ENCODE data around the gene MPIG6B.
A peak's percentile ranks its signal among the peaks of the same experiment; 100 is the strongest.
"Not testable (repeated sequence)": the region's sequence is repeated elsewhere in the genome, so short reads cannot be mapped to it uniquely, and the experiment has no call there.

Gene MPIG6B

DNA sequence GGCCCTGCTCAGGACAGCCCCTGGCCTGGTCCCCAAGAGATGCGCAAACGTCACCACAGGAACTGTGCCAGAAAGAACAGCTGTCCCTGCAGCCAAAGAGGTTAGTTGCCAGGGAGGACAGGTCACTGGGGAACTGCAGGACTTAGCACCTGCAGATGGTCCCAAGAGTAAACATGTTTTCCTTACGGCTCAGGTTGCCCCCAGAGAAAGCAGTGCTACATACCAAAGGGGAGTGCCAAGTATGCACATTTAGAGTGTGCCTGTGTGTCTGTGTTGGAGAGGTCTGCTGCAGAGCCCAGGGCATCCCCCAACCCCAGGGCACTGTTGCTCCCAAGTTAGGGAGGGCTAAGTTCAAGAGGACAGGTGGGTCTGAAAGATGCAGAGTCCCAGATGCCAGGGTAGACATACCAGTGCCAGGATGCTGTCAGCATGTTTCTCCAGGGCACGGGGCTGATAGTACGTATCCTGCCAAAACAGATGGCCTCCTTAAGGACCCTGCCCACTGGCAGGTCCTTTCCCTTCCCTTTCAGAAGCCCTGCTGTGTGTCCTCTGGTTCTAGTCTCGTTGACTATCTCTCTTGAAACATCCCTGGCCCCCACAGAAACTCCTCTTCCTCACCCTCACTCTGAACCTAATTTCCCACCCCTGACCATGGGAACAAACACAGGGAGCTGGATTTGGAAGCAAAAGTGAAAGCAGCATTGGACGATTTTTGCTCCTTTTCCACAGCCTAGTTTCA, 21.3 kb upstream of the MPIG6B start:
- DNase-seq: no peak

DNA sequence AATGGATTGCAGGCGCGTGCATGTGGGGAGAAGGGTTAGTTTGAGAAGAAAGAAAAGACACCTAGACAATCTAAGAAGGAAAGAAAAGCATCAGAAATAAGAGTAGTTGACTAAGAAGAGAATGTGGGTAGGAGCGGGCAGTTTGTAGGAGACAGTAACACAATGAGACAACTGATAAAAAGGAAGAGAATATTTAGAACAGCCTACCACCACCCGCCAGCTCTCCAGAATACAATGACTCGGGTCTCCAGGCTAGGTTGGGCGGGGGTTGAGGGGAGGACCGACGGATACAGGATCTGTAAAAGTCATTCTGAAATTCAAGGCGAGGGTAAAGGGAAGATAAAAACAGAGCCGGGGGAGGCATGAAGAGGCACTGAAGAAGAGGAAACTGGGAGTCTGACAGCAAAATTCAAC, 20.8 kb upstream of the MPIG6B start:
- DNase-seq: no peak

DNA sequence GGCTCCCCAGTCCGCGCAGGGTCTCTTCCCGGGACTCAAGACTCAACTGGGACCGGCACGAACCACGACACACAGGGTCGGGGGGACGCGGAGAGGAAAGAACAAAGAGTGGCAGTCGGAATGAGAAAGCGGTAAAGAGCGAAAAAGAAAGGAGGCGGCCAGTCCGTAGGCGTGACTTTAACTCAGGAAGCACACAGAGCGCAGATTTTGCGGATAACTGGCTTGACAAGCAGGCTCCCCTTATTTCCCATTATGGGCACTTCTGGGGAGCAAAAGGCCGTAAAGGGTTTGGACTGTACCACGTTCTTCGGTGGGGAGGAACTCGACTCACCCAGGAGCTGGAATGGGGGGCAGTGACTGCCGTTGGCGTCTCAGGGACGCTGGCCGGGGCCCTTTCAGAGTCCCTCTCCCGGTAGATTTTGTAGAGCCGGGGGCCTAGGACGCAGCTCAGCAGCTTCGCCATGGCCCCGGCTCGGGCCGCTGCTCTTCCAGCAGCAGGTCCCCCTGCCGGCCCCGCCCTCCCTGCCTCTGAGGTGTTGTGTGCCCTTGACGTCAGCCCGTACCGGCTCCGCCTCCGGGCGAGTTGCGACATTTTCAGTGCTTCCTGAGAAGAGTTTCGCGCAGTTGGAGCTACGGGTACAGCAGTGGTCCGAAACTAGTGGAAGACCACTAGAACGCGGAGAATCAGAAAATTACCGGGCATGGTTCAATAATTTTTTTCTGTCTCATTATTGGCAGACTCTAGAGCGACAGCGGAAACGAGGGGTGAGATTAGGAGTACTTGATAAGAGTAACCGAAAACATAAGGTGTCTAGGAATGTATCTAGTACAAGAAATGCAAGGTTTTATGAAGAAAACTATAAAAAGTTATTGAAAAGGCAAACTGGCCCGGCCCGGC, 20.1 kb upstream of the MPIG6B start, which contains the start of gene ABHD16A:
Gene ABHD16A, minus strand, starts transcription at position 506 of the 898 bp plus-strand sequence. Its CDS starts 43 bp downstream, at position 463.
- DNase-seq: peak; percentile 87

DNA sequence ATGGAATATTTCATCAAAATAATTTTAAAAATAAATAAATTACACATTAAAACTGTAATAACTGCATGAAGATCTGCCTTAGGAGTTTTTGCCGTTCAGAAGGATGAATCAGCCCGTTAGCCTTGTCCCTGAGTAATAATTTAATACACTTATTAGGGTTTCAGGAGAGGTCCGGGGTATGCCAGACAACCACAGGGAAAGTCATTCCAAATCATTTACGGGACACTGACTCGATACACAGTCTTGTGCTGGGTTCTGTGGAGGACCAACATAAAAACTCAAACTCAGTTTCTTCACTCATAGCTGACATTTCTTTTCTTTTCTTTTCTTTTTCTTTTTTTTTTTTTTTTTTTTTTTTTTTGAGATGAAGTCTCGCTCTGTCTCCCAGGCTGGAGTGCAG, 17.2 kb upstream of the MPIG6B start:
- DNase-seq: no peak

DNA sequence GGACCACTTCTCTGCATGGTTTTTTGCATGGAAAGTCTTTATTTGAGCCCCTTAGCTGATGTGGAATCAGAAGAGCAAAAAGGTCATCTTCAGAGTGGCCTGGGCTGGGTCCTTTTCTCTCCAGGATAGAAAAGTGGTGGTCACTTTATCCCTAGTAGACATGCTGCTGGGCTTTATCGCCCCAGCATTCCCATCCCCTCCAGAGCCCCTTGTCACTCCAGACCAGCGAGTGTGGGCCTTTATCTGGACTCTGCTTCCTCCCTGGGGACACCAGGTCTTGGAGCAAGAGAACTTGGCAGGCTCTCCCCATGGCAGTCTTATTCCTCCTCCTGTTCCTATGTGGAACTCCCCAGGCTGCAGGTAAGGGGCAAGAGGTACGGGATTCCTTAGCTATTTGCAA, 16.6 kb upstream of the MPIG6B start, which contains the start of gene LY6G6F:
Gene LY6G6F, plus strand, starts transcription at position 268 of the 400 bp plus-strand sequence. Its CDS starts 41 bp downstream, at position 309.
- DNase-seq: no peak

DNA sequence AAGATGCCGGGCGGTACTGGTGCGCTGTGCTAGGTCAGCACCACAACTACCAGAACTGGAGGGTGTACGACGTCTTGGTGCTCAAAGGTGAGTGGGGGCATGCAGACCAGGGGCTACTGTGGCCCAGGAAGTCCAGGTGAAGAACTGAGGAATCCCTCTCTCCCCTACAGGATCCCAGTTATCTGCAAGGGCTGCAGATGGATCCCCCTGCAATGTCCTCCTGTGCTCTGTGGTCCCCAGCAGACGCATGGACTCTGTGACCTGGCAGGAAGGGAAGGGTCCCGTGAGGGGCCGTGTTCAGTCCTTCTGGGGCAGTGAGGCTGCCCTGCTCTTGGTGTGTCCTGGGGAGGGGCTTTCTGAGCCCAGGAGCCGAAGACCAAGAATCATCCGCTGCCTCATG, 15.5 kb upstream of the MPIG6B start:
- DNase-seq: no peak

DNA sequence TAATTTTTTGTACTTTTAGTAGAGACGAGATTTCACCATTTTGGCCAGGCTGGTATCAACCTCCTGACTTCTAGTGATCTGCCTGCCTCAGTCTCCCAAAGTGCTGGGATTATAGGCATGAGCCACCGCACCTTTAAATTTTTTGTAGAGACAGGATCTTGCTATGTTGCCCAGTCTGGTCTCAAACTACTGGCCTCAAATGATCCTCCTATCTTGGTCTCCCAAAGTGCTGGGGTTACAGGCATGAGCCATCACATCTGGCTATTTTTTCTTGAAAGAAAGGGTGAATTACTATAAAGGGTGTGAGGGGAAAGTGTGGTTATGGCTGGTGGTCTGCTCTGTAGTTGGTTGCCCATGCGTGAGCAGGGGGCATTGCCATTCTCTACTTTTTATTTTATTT, 14.9 kb upstream of the MPIG6B start:
- no peak for DNase-seq

DNA sequence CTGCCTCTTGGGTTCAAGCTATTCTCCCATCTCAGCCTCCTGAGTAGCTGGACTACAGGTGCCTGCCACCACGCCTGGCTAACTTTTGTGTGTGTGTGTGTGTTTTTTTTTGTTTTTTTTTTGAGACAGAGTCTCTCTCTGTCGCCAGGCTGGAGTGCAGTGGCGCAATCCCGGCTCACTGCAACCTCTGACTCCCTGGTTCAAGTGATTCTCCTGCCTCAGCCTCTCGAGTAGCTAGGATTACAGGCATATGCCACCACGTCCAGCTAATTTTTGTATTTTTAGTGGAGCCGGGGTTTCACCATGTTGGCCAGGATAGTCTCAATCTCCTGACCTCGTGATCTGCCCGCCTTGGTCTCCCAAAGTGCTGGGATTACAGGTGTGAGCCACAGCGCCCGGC, 14.0 kb upstream of the MPIG6B start:
- not testable (repeated sequence) for DNase-seq

DNA sequence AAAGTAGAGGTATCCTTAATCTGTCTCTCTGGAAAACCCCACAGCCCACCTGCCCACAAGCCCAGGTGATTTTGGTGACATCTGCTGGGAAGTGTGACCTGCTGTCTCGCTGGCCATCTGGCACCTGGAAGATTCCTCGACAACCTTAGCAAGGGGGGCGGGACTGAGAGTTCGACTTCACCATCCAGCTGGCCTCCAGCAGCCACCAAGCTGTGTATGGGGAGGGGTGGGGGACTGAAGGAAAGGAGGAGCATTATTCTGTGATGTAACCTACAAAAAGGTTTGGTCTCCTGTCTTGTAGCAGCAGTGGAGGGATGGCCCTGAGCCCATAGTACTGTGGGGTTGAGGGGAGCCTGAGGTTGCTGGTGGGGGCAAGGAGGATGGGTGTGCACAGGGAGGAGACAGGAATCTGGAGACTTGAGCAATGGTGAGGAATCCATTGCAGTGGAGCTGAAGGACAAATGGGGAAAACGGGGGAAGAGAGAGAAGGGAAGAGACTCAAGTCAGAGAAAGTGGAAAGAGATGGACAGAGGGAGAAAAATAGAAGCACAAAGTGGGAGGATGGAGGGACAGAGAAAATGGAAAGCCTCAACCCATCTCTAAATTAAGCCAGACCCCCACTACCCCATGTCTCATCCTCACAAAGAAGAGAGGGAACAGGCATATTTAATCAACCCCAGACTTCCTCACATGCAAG, 12.5 kb upstream of the MPIG6B start:
- no peak for DNase-seq

DNA sequence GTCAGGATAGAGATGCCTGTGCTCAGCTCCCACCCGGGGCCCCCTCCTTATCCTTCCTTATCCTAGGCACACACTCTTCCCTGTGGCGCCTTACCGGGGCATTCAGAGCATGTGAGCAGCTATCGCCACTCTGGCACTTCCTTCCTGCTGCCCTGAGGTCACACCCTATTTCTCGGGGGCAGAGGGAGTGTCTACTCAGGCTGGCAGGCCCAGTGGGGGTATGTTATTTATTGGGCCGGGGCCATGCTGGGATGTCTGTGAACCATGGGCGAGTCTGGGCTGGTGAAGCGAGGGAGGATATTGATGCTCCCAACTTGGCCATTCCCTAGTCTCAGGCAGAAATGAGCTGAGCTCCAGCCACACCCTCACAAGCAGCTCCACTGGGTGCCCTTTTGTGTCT, 11.9 kb upstream of the MPIG6B start:
- DNase-seq: no peak

DNA sequence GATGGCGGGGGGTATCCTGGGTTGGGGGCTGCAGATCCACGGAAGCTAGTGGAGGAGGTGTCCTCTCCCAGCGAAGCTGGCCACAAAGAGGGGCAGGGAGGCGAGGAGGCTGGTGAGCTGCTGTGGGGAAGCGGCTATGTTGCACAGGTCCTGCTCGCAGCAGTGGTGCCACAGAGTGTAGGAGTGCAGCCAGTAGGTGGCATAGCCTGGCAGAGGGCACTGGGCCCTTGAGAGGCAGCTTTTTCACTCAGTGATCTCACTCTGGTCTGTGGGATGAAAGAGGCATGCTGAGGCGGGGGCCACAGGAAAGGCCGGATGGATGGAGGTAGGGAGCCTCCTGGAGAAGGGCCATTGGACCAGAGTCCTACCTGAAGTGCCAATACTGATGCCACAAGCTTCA, 10.9 kb upstream of the MPIG6B start:
- DNase-seq: no peak

DNA sequence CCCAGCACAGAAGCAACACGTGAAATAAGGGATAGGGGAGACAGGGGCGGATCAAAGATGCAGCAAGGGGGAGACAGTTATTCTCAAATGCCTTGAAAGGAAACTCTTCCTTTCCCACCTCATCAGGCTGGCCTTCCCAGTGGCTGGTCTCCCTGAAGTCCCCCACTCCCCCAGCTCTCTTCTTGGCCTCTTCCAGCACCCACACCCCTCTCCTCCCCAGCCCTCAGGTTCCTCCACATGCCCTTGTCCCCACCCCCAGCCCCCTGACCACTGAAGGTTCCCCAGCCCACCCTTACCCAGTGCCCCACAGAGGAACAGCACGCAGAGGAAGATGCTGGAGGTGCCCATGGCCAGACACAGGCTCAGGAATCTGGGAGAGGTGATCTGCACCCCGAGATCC, 9.7 kb upstream of the MPIG6B start:
- no peak for DNase-seq

DNA sequence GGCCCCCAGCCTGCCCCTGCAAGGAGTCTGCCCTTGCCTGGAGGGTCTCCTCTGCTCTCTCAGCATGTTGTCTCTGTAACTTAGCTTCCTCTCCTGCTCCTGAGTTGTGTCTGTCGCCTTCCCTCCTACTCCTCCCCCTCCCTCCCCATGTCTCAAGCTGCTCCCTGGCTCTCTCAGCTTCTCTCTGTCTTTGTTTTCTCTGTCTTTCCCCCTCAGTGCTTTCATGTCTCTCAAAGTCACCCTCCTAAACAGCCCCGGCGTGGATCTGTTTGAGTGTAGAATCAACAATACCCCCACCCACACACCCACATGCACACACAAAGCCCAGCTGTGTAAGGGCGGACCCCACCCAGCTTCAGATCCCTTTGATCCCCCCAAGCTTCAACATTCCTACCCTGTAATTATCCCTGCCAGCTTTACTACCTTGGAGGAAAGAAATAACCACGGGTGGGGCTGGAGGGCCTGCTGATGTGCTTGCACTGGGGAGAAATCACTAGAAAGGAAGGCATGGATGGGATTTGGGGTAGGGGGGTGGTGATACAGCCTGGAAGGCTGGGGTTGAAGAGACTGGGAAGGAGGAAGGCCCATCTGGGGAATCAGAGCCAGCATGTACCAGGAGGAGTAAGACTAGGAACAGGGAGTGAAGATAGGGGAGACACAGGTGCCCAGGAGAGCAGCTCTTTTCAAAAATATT, 9.0 kb upstream of the MPIG6B start:
- no peak for DNase-seq

DNA sequence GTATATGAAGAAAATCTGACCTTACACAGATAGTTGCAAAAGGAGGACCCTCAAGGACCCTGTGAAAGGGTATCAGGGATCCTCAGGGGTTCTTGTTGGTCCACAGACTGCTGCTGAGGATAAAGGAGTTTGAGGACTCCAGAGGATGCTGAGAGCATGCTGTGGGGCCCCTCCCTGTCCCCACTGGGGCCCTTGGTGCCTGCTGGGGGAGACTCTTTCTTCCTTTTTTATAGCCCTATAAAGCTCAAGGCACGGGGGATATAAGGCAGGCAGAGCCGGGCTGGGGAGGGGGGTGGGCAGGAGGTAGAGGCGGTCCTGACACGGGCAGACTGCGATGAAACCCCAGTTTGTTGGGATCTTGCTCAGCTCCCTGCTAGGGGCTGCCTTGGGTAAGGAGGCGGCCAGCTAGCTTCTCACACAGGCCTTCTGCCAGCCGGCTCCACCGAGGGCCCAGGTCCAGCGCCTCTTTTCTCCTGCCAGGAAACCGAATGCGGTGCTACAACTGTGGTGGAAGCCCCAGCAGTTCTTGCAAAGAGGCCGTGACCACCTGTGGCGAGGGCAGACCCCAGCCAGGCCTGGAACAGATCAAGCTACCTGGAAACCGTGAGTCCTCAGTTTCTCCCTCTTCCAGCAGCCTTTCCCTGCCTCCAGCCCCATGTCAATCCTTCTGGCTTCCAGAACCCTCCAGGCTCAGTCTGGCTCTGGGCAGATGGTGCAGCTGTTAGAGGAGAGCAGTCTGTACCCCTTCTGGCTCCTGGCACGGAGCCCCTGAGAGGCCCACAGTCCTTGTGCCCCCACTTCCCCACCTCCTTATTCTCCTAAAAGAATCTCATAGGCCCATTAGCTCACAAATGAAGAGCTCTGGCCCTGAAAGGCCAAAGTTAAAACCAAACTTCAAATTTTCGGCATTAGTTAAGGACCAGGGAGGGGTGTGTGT, 7.9 kb upstream of the MPIG6B start, which contains the start of gene LY6G6D:
Gene LY6G6D, plus strand, starts transcription at position 327 of the 937 bp plus-strand sequence. Its CDS starts 8 bp downstream, at position 335.
- DNase-seq: no peak

DNA sequence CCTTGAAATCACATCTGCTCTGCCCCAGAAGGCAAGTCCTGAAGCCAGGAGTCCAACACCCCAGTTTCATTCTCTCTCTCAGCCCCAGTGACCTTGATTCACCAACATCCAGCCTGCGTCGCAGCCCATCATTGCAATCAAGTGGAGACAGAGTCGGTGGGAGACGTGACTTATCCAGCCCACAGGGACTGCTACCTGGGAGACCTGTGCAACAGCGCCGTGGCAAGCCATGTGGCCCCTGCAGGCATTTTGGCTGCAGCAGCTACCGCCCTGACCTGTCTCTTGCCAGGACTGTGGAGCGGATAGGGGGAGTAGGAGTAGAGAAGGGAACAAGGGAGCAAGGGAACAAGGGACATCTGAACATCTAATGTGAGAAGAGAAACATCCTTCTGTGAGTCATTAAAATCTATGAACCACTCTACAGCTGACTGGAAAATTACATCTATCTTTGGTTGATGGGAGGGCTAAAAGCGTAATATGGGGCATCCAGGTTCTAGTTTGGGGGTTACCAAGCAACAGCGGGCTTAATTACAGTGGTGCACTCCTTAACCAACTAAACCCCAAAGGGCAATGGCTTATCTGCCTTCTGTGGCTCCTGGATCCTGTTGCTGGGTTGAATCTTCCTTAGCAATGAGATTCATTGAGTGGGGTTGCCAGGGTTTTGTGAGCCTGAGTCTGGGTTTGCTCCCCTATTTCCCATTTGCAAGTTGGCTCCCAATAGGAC, 5.5 kb upstream of the MPIG6B start:
- DNase-seq: no peak

DNA sequence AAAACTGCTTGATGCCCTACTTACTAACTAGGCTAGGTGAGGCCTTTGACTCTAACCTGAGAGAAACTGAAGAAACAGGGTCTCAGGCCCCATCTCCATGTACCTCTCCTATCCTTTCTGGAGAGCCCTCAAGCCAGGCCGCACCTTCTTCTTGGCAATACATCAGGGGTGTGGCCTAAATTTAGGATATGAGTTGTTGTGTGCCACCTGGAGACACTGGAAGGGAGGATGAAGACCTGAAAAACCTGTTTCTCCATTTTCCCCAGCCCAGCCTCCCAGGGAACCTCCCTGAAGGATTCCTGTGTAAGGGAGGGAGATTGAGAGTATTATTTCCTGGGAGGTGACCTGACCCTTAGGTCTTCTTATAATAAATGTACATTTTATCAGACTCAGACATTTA, 4.9 kb upstream of the MPIG6B start:
- DNase-seq: no peak

DNA sequence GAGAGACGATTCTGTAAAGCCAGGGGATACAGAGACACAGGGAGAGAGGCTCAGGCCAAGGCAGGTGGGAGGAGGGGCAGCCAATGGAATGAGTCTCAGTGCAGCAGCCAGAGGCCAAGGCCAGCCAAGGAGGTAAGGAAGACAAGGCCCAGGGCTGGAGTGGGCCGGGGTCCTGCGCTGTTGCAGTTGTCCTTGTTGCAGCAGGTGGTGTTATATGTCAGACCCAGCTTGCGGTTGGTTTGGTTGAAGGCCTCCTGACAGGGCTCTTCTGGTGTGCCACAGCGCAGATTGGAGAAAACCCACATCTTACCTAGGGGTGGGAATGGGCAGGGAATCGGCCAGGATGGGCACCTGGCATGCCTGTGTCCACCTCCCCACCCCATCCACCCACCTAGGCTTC, 4.2 kb upstream of the MPIG6B start:
- DNase-seq: no peak

DNA sequence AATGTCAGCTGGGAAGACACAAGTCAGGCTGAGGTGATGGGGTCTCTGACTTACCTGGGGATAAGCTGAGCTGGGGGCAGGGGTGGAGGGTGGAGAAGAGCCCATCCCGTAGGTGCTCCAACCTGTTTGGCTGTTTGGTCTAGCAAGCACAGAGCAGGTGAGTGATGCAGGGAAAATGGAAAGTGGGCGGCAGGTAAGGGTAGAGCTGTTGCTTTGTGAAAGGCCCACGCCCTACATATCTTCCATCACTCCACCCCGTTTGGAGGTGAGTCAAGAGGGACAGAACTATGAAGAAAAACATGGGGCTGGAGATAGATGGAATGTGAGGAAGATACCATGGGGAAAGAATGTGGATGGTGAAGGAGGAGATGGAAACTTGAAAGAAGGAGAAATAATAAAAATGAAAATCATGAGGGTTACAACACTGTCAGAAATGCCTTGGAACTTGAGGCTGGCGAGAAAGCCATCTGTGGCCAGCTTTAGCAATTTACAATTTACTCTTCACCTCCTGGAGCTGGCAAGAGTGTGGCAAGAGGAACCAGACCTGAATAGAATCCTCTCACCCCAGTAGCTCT, 2.9 kb upstream of the MPIG6B start:
- DNase-seq: no peak

DNA sequence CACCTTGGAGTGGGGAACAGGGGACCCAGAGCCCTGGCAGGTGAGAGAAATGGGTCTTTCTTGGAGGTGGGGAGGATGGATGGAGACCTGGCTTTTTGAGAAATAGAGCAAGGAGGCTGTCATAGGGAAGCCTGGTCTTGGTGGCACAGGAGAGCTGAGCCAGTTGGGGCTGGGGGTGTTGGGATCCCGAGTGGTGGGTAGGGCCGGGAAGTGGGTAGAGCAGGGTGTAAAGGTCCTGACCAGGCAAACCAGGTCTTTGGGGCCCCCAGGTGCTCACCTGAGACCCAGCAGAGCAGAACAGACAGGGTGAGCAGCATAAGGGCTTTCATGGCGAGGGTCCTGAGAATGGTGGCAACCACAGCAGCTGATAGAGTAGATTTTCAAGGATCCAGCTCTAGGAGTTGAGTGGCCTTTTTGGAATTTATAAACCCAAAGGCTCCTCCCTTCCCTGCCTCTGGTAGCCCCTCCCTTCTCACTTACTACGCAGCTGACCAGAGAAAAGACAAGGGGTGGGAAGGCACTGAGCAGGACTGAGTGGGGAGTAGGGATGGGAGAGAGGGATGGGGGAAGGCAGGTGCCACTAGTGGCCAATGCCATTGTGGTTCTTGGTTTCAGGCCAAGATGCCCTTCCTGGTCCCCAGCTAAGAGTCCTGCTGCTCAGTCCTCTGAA, 1.7 kb upstream of the MPIG6B start, which contains the start of gene LY6G6C:
Gene LY6G6C, minus strand, starts transcription at position 396 of the 670 bp plus-strand sequence. Its CDS starts 67 bp downstream, at position 329.
- DNase-seq: no peak

DNA sequence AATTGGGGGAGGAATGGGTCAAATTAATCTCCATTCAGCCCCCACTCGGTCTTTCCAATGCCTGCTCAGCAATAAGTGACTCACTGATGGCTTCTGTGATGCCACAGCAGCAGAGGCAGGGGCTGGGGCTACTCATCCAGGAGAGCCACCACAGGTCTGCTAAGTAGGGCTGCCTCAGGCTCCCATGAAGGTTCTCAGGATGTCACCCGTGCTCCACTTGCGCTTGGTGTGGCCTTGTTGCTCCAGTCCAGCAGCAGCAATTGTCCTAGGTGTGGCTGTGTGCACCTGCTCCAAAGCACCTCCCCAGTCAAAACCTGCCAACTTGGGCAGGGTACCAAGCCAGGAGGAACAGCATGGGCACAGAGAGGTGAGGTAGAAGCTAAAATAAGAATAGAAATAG, 1.0 kb upstream of the MPIG6B start:
- DNase-seq: no peak
